Kasumi-1 (cell line): ENCODE data around the gene ATAD3B.
"Not testable (repeated sequence)": the region's sequence is repeated elsewhere in the genome, so short reads cannot be mapped to it uniquely, and the experiment has no call there.

ENCODE experiments used
- DNase-seq, 2 experiments: peaks; one replicate each; lab custom pipeline; 2025; lab: John Stamatoyannopoulos, UW

ATAD3B gene

DNA sequence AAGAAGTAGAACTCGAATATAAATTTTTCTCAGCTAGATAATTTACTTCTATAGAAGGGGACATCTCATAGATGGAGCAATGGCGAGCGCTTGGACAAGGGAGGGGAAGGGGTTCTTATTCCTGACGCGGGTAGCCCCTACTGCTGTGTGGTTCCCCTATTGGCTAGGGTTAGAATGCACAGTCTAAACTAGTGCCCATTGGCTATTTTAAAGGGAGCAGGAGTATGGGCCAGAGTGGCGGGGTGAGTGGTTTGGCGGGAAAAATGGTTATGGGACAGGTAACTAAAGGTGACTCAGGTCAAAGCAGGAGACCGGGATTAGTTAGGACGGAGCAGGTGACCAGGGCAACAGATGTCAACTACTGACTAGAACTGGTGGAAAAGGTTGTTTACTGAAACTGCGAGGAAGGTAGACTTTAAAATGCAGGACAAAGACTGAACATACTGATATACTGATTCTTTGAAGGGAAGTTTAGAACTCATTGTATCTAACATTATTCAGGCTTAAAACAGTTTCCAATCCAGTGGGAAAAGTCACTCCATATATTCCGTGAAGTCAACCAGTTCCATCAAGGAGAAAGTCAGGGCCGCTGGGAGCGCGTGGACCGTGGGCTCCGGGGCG is 39.5 kb downstream of the ATAD3B start:
- DNase-seq, result peak; percentile 14 to 49

GRCh38 chr1:1511533-1512285 is 40.1 kb downstream of the ATAD3B start, which contains the start of gene ATAD3A:
Gene ATAD3A, plus strand, starts transcription at chr1:1512162. Its CDS starts 107 bp downstream, at chr1:1512269.
- DNase-seq, result peak; percentile 91 to 94

DNA sequence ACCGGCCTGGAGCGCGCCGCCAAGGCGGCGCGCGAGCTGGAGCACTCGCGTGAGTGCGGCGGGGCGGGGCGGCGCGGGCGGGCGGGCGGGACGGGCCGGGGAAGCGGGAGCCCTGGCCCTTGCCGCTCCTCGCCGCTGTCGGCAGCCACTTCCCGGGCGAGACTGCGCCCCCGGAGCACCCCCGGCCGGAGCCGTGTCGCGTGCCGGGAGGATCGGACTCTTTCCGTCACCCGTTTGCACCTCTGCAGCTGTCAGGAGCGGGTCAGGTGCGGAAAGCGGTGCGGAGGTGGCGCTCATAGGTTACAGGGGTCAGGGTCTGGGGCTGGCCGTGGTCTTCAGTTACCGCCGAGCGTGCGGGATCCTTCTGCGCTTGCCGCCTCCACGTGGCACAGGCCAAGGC is 40.9 kb downstream of the ATAD3B start:
- DNase-seq, result not testable (repeated sequence)

- DNase-seq, result not testable (repeated sequence)
Observed at GRCh38 chr1:1513675-1514074, 42.1 kb downstream of the ATAD3B start.

GRCh38 chr1:1514376-1514775 is 42.8 kb downstream of the ATAD3B start:
- peak; percentile 80 to 84 for DNase-seq

GRCh38 chr1:1516923-1517322 is 45.4 kb downstream of the ATAD3B start:
- not testable (repeated sequence) for DNase-seq

DNA sequence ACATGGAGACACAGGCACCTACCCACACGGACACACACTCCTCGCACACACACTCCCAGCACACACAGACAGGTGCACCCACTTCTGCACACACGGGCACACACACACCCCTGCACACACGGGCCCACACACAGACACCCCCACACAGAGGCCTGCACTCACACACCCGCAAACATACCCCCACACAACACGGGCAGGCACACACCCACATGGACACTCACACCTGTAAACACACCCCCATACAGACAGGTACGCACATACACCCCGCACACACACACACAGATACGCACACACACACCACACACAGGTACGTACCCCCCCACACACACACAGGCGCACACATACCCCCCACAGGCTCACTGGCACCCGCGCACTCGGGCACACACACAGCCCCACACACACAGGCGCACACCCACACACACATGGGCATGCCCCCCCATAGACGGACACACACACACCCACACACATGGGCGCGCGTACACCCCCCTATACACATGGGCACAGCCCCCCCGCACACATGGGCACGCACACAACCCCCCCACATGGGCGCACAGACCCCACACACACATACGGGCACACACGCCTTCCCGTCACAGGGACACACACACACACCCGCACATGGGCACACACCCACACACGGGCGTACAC is 46.5 kb downstream of the ATAD3B start:
- DNase-seq, result no peak

GRCh38 chr1:1518621-1519007 is 47.0 kb downstream of the ATAD3B start:
- DNase-seq, result not testable (repeated sequence)

GRCh38 chr1:1519805-1520505 is 48.4 kb downstream of the ATAD3B start:
- DNase-seq, result not testable (repeated sequence)

DNA sequence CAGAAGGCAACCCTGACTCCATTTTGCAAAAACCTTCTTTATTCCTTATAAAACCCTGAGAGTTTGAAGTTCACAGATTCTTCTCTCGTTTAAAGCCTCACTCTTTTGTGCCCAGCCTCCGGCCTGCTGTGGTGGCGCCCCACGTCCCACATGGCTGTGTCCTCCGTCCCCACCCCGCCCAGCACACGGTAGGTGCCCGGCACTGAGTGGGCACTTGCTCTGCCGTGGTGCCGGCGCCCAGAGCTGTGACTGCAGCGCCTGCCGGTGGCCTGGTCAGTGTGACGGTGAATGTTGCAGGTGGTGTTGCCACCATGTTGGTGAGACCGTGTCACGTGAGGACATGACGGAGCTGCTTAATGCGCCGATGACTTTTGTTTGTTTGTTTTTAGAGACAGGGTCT is 49.8 kb downstream of the ATAD3B start:
- DNase-seq, result no peak

GRCh38 chr1:1522536-1522935 is 51.0 kb downstream of the ATAD3B start:
- DNase-seq, result not testable (repeated sequence)

GRCh38 chr1:1523226-1523625 is 51.7 kb downstream of the ATAD3B start:
- not testable (repeated sequence) for DNase-seq

DNA sequence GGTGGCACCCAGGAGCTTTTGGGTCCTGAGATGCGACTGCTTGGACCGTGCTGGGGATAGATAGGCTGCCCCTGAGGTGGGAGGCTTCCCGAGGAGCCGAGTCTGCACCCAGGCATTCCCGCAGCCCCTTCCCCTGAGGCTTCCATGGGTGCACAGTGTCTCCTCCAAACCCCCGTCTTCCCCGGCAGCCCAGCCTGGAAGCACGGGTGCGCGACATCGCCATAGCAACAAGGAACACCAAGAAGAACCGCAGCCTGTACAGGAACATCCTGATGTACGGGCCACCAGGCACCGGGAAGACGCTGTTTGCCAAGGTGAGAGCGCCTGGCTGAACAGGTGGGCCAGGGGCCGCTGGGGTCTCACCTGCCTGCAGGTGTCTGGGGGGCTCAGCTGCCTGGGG is 52.1 kb downstream of the ATAD3B start:
- DNase-seq, result not testable (repeated sequence)

DNA sequence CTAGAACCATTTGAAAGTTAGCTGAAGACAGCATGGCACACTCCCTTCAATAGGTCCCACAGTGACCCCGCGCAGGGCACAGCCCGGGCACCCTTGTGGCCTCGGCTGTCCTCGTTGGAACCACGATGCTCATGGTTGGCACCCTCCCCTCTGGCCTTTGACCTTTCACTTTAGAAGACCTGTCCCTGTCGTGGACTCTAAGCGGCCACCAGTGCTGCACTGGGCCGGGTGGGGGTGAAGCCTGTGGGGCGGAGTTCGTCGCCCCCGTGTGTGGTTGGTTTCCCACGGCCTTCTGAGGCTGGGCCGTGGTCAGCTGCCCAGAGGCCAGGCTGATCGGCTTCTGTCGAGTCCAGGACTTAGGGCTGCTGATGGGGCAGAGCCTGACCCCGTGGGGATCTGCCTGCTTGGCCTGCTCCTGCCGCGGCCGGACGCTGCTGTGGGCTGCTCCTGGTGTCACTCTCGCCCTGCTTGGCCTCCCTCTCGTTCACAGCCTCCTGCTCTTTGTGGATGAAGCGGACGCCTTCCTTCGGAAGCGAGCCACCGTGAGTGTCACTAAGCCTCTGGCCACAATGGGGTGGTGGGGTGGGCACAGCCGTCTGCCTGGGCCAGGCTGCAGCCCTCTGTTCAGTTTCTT is 53.3 kb downstream of the ATAD3B start:
- not testable (repeated sequence) for DNase-seq

DNA sequence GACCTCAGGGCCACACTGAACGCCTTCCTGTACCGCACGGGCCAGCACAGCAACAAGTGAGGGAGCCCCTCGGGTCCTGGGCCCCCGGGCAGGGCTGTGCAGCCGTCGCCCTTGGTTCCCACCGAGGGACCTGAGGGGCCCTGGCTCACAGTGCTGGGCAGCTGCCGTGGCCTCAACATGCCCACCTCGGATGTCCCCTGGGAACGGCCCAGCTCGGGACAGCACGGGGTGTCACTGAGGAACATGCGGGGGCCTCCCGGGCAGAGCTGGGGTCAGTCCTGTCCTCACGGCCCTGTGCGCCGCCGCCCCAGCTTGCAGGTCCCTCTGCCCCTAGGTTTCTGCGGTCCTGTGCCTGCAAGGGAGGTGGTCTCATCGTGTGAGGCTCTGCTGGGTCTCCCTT is 54.9 kb downstream of the ATAD3B start:
- not testable (repeated sequence) for DNase-seq

- no peak for DNase-seq
Observed at GRCh38 chr1:1527092-1527816, 55.7 kb downstream of the ATAD3B start.

DNA sequence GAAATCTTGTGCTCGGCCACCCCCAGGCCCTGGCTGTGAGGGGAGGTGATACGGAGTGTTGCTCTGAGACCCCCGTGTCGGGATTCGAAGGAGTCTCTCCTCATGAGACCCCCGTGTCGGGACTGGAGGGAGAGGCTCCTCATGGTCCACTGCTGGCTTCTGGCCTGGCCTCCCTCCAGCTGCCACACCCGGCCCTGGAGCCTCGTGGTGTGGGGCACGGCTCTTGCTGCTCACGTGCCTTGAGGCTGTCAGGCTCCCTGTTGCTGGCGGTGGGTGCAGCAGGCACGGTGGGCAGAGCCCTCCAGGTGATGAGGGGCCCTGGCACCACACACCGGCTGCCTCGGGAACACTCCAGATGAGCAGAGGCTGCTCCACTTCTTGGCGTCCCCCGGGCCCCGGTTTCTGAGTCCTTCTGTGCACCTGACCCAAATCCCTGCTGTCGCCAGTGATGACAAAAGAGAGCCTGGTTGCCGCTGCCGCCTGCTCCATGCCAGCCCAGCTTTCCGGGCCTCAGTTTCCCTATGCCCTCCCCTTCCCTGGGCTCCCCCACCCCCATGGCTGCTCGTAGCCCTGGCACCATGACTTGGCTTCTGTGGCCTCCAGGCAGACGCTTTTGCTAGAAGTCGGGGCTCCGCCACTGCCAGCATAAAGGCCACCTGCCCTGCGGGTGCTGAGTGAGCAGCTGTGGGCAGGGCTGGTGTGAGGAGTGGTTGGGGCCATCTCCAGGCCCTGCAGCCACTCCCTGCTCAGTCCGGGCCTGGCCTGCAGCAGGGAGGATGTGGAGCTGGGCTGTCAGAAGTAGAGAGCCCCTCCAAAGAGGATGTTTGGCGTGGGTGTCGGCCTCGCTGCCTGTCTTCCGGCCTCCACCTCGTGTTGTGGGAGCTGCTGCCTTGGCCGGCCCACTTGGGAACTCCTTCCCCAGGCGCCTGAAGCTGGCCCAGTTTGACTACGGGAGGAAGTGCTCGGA is 57.0 kb downstream of the ATAD3B start:
- no peak for DNase-seq

GRCh38 chr1:1529321-1529720 is 57.8 kb downstream of the ATAD3B start:
- no peak for DNase-seq

GRCh38 chr1:1529936-1530335 is 58.4 kb downstream of the ATAD3B start:
- DNase-seq, result no peak

GRCh38 chr1:1531947-1532346 is 60.4 kb downstream of the ATAD3B start:
- DNase-seq, result no peak
